Natural killer cell (primary cell): ENCODE measurements around the gene SCAF11. TPM values are rescaled to one million over a fixed set of nuclear protein-coding genes. Genes with fewer than 3 reads are reported as not detected.
A peak's percentile ranks its signal among the peaks of the same experiment; 100 is the strongest.

Experiments used
- ATAC-seq, 3 donors: fragments of 150-1000 bp in 2 of 3; fragments of 200-7000 bp in 1 of 3; cut with Tn5 transposase; 1 replicate in 1 of 3; 2 replicates in 2 of 3; pipeline ENCODE4 v1.10.0; 2021; ENCODE audit warnings: mild to moderate bottlenecking in 2 of 3, moderate library complexity in 2 of 3
- DNase-seq, 2 donors: peaks; one replicate each; pipeline versions ENCODE4 v3.0.0 to v3.0.0-alpha.2; 2013 to 2021; ENCODE audit warnings: mixed read lengths in 1 of 2
- H3K27ac ChIP-seq: one replicate; pipeline ENCODE4 v1.5.1; 2013; ENCODE audit warnings: mild to moderate bottlenecking, low read length
- H3K27me3 ChIP-seq: one replicate; pipeline ENCODE4 v1.6.1; 2013; ENCODE audit warnings: low read length; ENCODE audit not compliant: control insufficient read depth, insufficient read depth
- H3K36me3 ChIP-seq: one replicate; pipeline ENCODE4 v1.6.1; 2013; ENCODE audit warnings: low read length; ENCODE audit not compliant: control insufficient read depth, insufficient read depth
- H3K4me1 ChIP-seq: one replicate; pipeline ENCODE4 v1.6.1; 2013; ENCODE audit warnings: low read length; ENCODE audit not compliant: control insufficient read depth, insufficient read depth
- H3K4me3 ChIP-seq: one replicate; pipeline ENCODE4 v1.5.1; 2013; ENCODE audit warnings: low read length
- H3K9me3 ChIP-seq: one replicate; pipeline ENCODE4 v1.6.1; 2013; ENCODE audit warnings: low read length; ENCODE audit not compliant: control insufficient read depth, insufficient read depth
- H3K27ac Mint-ChIP-seq, 2 donors: one replicate each; pipeline ENCODE4 v1.8.0; 2022; ENCODE audit warnings: mild to moderate bottlenecking in 2 of 2, mixed read lengths in 2 of 2, moderate library complexity in 1 of 2
- H3K27me3 Mint-ChIP-seq, 2 donors: one replicate each; pipeline ENCODE4 v1.8.0; 2022; ENCODE audit warnings: low read depth in 2 of 2, mixed read lengths in 2 of 2
- H3K36me3 Mint-ChIP-seq: one replicate; pipeline ENCODE4 v1.8.0; 2022; ENCODE audit warnings: mixed read lengths
- H3K4me1 Mint-ChIP-seq, 2 donors: one replicate each; pipeline ENCODE4 v1.8.0; 2022; ENCODE audit warnings: mixed read lengths in 2 of 2
- H3K4me3 Mint-ChIP-seq: one replicate; pipeline ENCODE4 v1.8.0; 2022; ENCODE audit warnings: mild to moderate bottlenecking, moderate library complexity, mixed read lengths
- H3K9me3 Mint-ChIP-seq, 2 donors: one replicate each; pipeline ENCODE4 v1.8.0; 2022; ENCODE audit warnings: mixed read lengths in 2 of 2
- WGBS: methylation state at CpG from one replicate; pipeline ENCODE4 v1.1.7; 2013; ENCODE audit warnings: missing lambda C conversion rate; ENCODE audit not compliant: insufficient coverage; 5-methylcytosine and 5-hydroxymethylcytosine counted together
- intact Hi-C: fragments of 100-400 bp; cut with micrococcal nuclease; formaldehyde crosslinking; loops from one replicate; pipeline ENCODE4 v1.14.2; 2022
- total RNA-seq, 4 donors: library from RNA; stranded (reverse); fragments of 120-200 nt in 1 of 4; gene quantifications; one replicate each; pipeline versions ENCODE4 v1.2.3 to v1.2.4, GENCODE V29; 2013 to 2022
- TF ChIP-seq, protein P1 (sequence below): fragments of 200-600 bp; IDR thresholded peaks from one replicate; pipeline ENCODE4 v1.8.0; 2022; ENCODE audit warnings: antibody characterized with exemption

Gene SCAF11
- total RNA-seq, 3 donors from 2014 or later (not counting 1 experiment from before 2014, with no cell fraction given) = 208 to 232 (median 220) TPM

DNA sequence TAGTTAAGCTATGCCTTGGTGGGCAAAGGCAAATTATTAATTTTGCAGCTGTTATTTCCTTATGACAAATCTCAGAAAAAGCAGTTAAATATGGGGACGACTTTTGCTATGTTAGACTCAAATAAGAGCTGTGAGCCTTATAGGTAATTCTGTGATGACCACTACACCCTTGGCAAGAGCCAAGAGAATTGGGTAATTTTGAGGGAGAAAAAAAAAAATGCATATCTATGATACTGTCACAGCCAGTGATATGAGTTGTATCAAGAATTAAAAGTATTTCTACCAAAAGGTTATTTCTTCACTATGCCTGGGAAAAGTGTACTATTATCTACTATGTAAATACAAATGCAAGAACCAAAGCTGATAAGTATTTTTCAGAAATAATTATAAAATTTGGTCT, 43.9 kb downstream of the SCAF11 start:
- no peak overlapping the region for H3K27ac Mint-ChIP-seq
- DNase-seq (no peak), ATAC-seq (no peak)
- Histone ChIP-seq H3K27ac (no peak overlapping the region), H3K27me3 (no peaks in the 10 kb centered on the region), H3K4me3 (no peak overlapping the region), H3K36me3 (peaks cover 68% of the 10 kb centered on the region), H3K4me1 (no peaks in the 10 kb centered on the region), H3K9me3 (no peaks in the 10 kb centered on the region)
- peaks cover 8 to 15% of the 10 kb centered on the region in 2 donors for H3K4me1 Mint-ChIP-seq
- H3K36me3 Mint-ChIP-seq = peaks cover 5% of the 10 kb centered on the region
- TF ChIP-seq, protein P1, sequence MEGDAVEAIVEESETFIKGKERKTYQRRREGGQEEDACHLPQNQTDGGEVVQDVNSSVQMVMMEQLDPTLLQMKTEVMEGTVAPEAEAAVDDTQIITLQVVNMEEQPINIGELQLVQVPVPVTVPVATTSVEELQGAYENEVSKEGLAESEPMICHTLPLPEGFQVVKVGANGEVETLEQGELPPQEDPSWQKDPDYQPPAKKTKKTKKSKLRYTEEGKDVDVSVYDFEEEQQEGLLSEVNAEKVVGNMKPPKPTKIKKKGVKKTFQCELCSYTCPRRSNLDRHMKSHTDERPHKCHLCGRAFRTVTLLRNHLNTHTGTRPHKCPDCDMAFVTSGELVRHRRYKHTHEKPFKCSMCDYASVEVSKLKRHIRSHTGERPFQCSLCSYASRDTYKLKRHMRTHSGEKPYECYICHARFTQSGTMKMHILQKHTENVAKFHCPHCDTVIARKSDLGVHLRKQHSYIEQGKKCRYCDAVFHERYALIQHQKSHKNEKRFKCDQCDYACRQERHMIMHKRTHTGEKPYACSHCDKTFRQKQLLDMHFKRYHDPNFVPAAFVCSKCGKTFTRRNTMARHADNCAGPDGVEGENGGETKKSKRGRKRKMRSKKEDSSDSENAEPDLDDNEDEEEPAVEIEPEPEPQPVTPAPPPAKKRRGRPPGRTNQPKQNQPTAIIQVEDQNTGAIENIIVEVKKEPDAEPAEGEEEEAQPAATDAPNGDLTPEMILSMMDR = no peak
- no peak overlapping the region for H3K4me3 Mint-ChIP-seq
- intact Hi-C loops = no loop called here
- WGBS = 100% methylated on average over 1 of the region's 1 CpG
- H3K9me3 Mint-ChIP-seq = no peaks in the 10 kb centered on the region
- H3K27me3 Mint-ChIP-seq = no peaks in the 10 kb centered on the region

DNA sequence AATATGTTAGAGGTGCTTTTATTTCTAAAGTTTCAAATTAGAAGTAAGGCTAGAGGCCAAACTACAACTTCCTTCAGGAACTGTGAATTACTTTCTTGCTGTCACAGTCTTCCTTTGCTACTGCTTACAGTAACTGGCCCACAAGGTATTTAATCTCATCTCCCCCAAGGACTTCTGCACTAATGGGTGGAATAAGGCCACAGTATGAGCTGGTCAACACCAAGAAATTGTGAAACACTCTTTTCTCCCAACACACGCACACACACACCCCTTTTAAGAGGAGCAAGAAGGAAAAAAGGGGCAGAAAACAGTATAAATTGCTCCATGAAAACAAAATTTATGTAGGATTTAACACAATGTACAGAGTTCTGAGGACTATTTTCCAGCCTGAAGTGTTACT, 45.6 kb downstream of the SCAF11 start:
- intact Hi-C loops = no loop called here
- Histone ChIP-seq H3K4me1 (no peaks in the 10 kb centered on the region), H3K27ac (no peak overlapping the region), H3K9me3 (no peaks in the 10 kb centered on the region), H3K4me3 (no peak overlapping the region), H3K36me3 (peaks cover 66% of the 10 kb centered on the region), H3K27me3 (no peaks in the 10 kb centered on the region)
- DNase-seq = no peak
- Mint-ChIP-seq H3K27ac (peak overlapping the region; percentile 16 to 17), H3K9me3 (no peaks in the 10 kb centered on the region), H3K27me3 (no peaks in the 10 kb centered on the region), H3K4me3 (no peak overlapping the region), H3K4me1 (peaks cover 11 to 14% of the 10 kb centered on the region in 2 donors), H3K36me3 (peaks cover 8% of the 10 kb centered on the region)
- no peak for ATAC-seq
- WGBS = 100% methylated on average over 1 of the region's 1 CpG
- TF ChIP-seq, protein P1 = no peak

DNA sequence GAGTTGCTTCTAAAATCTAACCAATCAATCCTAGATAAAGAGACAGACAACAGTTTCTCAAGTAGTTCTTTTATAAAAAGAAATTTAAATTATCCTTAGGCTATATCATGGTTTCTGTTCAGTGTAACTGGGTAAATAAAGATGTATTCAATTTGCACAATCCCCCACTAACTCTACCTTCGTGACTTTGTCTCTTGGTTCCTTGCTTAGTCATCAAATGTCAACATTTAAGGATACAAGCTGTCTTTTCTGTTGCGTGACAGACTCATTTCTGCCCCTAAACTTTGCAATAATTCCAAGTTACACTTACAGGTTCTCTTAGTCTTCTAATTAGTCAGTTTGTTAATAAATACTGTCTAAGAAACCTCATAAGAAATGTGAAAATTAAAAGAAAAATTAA, 50.6 kb downstream of the SCAF11 start:
- H3K4me1 ChIP-seq = no peaks in the 10 kb centered on the region
- no peaks in the 10 kb centered on the region for H3K27me3 ChIP-seq
- no peaks in the 10 kb centered on the region for H3K9me3 ChIP-seq
- intact Hi-C loops = no loop called here
- Mint-ChIP-seq H3K27me3 (no peaks in the 10 kb centered on the region), H3K9me3 (no peaks in the 10 kb centered on the region), H3K27ac (no peak overlapping the region), H3K4me1 (peaks cover 25 to 29% of the 10 kb centered on the region in 2 donors), H3K4me3 (no peak overlapping the region), H3K36me3 (peaks cover 8% of the 10 kb centered on the region)
- H3K36me3 ChIP-seq = peaks cover 40% of the 10 kb centered on the region
- no peak overlapping the region for H3K27ac ChIP-seq
- H3K4me3 ChIP-seq = no peak overlapping the region
- ATAC-seq = no peak
- TF ChIP-seq, protein P1 = no peak
- DNase-seq = no peak
- WGBS = 82% methylated on average over 2 of the region's 2 CpGs

DNA sequence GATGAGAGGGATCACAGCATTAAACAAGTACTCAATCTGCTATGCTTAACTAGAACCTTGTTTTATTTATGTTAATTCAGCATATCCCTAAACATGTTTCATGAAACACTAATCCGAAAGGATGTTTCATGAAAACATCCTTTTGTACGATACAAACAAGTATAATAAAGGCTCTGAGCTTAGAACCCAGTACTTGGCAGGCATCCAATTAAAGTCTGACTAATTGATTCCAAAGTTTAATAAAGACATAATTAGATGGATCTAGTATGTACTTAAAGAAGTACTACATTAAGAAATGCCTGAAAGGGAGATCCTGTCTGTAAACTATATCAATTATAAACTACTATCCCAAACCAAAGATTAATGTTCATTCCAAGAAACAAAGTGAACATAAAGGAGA, 51.8 kb downstream of the SCAF11 start:
- H3K4me3 ChIP-seq = no peak overlapping the region
- WGBS = 100% methylated on average over 2 of the region's 2 CpGs
- H3K4me1 ChIP-seq = no peaks in the 10 kb centered on the region
- Mint-ChIP-seq H3K36me3 (peaks cover 8% of the 10 kb centered on the region), H3K27me3 (no peaks in the 10 kb centered on the region), H3K4me1 (peaks cover 21 to 29% of the 10 kb centered on the region in 2 donors), H3K27ac (peak overlapping the region in 1 of 2 donors; percentile 22), H3K4me3 (no peak overlapping the region), H3K9me3 (no peaks in the 10 kb centered on the region)
- H3K36me3 ChIP-seq = peaks cover 34% of the 10 kb centered on the region
- ATAC-seq = no peak
- TF ChIP-seq, protein P1 = no peak
- H3K27me3 ChIP-seq = no peaks in the 10 kb centered on the region
- intact Hi-C loops = no loop called here
- no peak for DNase-seq
- H3K27ac ChIP-seq = no peak overlapping the region
- no peaks in the 10 kb centered on the region for H3K9me3 ChIP-seq
